Natural killer cell treated with Interleukin-12 subunit alpha and Interleukin-12 subunit beta and Interleukin-15 and Interleukin-18, amount 100 ng/mL, for 72 hours (primary cell): ENCODE data around the gene LRRC34. TPM values are rescaled to one million over a fixed set of nuclear protein-coding genes. Genes with fewer than 3 reads are reported as not detected.

Source experiments
- total RNA-seq, 2 donors: library from RNA; stranded (reverse); gene quantifications; one replicate each; pipeline ENCODE4 v1.2.3, GENCODE V29; 2022

LRRC34 gene
- total RNA-seq, 2 donors from 2014 or later = 0.38 to 0.50 TPM

Other genes starting within 250 kb of the LRRC34 start
- gene MECOM, start 149.2 kb downstream of the LRRC34 start, total RNA-seq = not detected
- 10 to 100 TPM in 1 of 2 donors, not detected in 1; 18.6 TPM for gene TERC, start 47.8 kb downstream of the LRRC34 start, total RNA-seq
- 1 to 10 TPM; 1.5 to 2.0 TPM for gene ACTRT3, start 43.3 kb downstream of the LRRC34 start, total RNA-seq
- gene MYNN, start 39.5 kb downstream of the LRRC34 start, total RNA-seq = 10 to 100 TPM; 14.0 to 14.5 TPM
- gene LRRIQ4, start within 50 bp of the LRRC34 start, total RNA-seq = not detected
- not detected for gene LRRC31, start 57.0 kb upstream of the LRRC34 start, total RNA-seq
- not detected for gene SAMD7, start 98.7 kb upstream of the LRRC34 start, total RNA-seq
- gene SEC62, start 153.9 kb upstream of the LRRC34 start, total RNA-seq = 10 to 100 TPM; 51.2 to 68.9 TPM
- gene GPR160, start 225.1 kb upstream of the LRRC34 start, total RNA-seq = 10 to 100 TPM; 12.1 to 12.4 TPM